Astrocyte of the spinal cord (primary cell): ENCODE results near the gene LRRC72.
A peak's percentile ranks its signal among the peaks of the same experiment; 100 is the strongest.

ENCODE experiments used
- DNase-seq: peaks from one replicate; pipeline ENCODE4 v3.0.0; 2011; ENCODE audit warnings: low read depth, low spot score
- H3K4me3 ChIP-seq: 2 replicates; pipeline ENCODE4 v1.5.1; 2011; ENCODE audit warnings: low read depth, mild to moderate bottlenecking, low read length, moderate library complexity
- in situ Hi-C: cut with HindIII; loops from 2 replicates; pipeline ENCODE4 v1.10.0; 2017; ENCODE audit warnings: low sequenced_read_pairs
- TF ChIP-seq, protein P1 (sequence below): IDR thresholded peaks from 2 replicates; pipeline ENCODE4 v1.5.1; 2012; ENCODE audit warnings: low read depth, mild to moderate bottlenecking, low read length, inconsistent platforms

LRRC72 gene

DNA sequence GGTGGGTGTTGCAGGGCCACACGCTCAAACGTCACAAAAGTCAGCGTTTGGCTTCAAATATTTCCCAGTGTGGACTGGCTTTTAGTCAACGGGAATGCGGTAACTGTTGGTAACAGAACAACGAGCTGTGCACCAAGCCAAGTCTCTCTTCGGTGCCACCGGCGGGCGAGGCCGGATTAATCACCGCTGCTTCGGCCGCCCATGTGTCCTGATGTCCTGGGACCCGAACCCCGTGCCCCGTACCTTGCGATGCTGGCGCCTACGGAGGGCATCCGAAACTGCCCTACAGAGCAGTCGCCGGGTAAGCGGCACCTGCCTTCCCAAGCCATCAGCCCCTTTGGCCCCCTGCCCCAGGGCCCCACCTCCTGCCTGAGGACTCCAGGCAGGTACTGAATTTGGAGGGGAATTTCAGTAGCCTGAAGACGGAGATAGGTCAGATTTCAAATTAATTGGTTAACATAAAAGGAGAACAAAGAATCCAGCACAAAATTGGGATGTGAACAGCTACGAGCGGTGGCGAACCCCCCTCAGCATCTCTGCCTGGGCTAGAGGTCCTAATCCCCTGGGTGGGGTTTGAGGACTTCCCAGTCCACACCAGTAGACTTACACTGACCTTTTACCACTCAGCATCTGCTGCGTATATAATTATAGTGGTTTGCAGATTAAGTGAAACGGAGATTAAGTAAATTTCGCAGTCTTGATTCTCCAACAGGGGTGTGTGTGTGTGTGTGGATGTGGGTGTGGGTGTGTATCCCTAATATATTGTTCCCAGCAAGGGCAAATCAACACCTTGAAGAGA lies at the start of gene LRRC72:
LRRC72 (plus strand) TSS at position 84 of the 799 bp plus-strand sequence; CDS start at position 212, 128 bp downstream.
- TF ChIP-seq, protein P1, sequence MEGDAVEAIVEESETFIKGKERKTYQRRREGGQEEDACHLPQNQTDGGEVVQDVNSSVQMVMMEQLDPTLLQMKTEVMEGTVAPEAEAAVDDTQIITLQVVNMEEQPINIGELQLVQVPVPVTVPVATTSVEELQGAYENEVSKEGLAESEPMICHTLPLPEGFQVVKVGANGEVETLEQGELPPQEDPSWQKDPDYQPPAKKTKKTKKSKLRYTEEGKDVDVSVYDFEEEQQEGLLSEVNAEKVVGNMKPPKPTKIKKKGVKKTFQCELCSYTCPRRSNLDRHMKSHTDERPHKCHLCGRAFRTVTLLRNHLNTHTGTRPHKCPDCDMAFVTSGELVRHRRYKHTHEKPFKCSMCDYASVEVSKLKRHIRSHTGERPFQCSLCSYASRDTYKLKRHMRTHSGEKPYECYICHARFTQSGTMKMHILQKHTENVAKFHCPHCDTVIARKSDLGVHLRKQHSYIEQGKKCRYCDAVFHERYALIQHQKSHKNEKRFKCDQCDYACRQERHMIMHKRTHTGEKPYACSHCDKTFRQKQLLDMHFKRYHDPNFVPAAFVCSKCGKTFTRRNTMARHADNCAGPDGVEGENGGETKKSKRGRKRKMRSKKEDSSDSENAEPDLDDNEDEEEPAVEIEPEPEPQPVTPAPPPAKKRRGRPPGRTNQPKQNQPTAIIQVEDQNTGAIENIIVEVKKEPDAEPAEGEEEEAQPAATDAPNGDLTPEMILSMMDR: no peak
- no peak within 1 kb of the TSS for H3K4me3 ChIP-seq
- in situ Hi-C loops: no loop called here
- no peak for DNase-seq

DNA sequence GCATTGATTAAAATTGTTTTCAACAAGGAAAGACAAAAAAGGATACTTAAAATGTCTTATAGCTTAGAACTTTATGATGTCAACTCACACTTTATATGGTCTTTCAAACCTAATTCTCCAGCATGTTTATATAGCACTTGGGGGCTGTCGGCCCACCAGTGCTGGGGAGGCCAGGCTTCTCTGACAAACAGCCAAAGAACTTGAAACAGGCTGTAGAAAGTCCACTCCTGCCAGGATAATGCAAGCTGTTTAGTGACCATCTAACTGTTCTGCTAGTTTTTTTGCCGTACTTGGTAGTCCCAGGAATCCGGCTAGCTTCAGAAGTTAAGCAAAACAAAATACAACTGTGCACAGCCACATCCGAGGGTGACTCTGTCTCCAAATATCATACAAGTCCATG lies 47.5 kb upstream of the LRRC72 start:
- DNase-seq: no peak
- no peak overlapping the region for H3K4me3 ChIP-seq
- in situ Hi-C loops: no loop called here
- TF ChIP-seq, protein P1: no peak

DNA sequence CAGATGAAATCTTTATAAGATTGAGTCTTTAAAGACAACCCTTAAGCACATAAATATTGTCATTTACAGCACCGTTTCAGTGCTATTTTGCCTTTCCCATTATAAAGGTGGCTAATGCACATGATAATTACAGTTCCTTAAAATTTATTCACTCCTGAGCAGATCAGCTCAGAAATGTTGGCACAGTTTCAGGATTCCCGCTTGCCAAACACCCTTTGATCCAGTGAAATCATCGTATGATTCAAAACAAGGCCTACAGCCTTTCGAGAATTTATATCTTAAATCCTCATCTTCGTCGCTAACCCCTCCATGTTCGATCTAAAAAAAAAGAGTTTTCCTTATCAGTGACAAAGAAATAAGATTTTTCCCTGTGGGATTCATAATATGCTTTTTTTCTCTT lies 47.0 kb upstream of the LRRC72 start:
- DNase-seq: no peak
- in situ Hi-C loops: no loop called here
- H3K4me3 ChIP-seq: no peak overlapping the region
- TF ChIP-seq, protein P1: no peak

DNA sequence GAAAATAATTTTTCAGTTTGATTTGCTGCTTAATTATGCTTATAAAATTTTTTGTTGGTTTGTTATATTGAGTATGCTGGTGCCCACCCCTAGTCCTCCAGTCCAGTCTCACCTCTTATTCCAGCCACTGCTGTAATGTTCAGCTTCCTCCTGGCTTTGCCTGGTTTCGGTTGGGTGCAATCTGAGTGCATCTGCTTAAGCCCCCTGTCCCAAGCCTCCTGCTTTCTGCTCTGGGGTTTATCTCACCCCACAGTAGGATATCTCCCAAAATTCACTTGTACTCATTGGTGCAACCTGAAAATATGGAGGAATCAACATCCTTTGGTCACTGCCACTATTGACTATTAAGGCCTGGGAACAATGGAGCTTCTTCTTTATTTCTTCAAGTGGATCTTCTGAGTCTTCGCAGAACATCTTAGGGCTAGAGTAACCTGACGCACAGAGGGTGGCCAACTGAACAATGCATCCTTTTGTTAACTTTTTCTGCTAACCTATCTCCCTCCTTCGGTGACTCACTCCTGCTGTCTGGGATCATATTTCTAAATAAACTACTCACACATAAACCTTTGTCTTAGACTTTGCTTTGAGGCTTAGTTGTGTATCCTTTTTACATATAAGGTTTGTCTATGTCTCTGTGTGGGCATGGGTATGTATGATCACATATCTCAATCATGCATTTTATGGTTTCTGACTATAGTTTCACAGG lies 42.0 kb upstream of the LRRC72 start:
- in situ Hi-C loops: no loop called here
- H3K4me3 ChIP-seq: no peak overlapping the region
- DNase-seq: peak; percentile 82
- TF ChIP-seq, protein P1: no peak

DNA sequence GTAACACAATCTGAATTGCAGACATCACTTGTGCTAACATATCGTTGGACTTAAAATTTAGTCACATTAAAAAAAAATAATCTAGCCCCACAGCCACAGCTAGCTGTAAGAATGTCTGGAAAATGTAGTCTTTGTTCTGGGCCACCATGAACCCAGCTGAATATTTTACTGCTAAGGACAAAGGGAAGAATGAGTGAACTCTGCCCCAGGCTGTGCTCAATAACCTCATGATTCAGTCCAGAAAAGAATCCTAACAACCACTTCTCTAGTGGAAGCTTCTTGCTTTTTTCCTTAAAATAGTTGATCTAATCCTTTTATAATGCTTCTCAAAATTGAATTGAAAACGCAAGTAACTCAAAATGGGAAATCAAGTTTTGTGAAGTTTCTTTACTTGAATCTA lies 35.5 kb upstream of the LRRC72 start:
- TF ChIP-seq, protein P1: no peak
- H3K4me3 ChIP-seq: no peak overlapping the region
- no peak for DNase-seq
- in situ Hi-C loops: no loop called here

DNA sequence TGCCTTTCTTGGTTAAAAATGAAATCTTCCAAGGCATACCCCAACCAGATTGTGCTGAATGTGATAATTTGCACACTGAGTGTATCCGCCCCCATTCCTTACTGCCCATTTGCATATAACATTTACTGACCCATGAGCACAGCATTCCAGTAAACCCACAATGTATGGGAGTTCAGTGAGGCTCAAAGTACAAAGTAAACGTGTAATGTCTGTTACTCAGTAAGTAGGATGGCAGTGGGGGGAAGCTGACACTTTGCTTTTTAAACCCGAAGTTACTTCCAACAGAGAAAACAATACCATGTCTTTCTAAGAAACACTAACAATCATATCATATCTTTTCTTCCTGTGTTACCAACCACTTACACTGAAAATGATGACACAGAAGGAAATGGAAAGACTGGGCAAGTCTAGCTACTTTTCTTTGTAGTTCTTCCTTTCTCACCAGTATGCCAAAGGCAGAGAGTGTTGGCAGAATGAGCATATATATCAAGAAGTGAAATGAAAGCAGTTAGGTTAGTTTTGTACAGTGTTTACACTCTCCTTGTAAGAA lies 34.0 kb upstream of the LRRC72 start:
- DNase-seq: peak; percentile 67
- H3K4me3 ChIP-seq: no peak overlapping the region
- TF ChIP-seq, protein P1: no peak
- in situ Hi-C loops: no loop called here
